NCI-H2196 (cell line): ENCODE results near the gene DENND1B.
"Not testable (repeated sequence)": the region's sequence is repeated elsewhere in the genome, so short reads cannot be mapped to it uniquely, and the experiment has no call there.

Source experiments
- DNase-seq: peaks from one replicate; lab custom pipeline; 2025; ENCODE audit not compliant: unreplicated experiment; lab: John Stamatoyannopoulos, UW

DENND1B gene

GRCh38 chr1:197745911-197746310 is 29.4 kb downstream of the DENND1B start:
- DNase-seq, result no peak

- DNase-seq, result no peak
Measured at GRCh38 chr1:197744979-197745378, 30.3 kb downstream of the DENND1B start.

GRCh38 chr1:197743578-197743977 is 31.7 kb downstream of the DENND1B start:
- no peak for DNase-seq

GRCh38 chr1:197740992-197741391 is 34.3 kb downstream of the DENND1B start:
- DNase-seq, result no peak

DNA sequence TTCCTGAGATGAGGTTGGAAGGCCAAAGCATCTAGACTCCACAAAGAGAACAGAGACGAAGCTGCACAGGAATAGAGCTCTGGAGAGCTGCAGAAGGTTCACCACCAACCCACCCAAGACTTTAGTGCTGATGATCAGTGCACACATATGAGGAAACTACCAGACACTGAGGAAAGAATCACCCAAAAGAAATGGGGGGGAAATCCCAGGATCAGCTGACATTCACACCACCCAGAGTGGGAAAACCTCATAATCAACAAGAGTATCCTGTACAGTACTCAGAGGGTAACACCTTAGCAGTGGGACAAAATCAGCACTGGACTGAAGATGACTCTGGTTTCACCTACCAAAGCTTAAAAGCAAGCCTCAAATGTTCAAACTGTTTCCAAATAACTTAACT is 36.4 kb downstream of the DENND1B start:
- DNase-seq, result no peak

DNA sequence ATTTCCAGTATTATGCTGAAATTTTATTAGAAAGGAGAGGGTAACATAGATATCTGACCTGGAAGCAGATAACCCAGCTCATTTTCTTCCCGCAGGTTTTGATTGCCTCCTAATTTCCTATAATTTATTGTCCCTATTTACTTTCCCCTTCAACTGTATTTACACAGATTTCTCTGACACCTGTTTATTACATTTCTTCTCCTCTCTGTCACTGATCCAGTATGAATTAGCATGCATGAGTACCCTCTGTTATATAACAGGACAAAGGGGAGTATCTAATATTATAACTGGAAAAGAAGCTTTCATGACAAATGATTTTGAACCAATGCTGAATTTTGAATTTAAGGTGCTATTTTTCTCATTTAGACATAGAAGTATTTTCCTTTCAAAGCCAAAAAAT is 37.4 kb downstream of the DENND1B start:
- peak; percentile 13 for DNase-seq

DNA sequence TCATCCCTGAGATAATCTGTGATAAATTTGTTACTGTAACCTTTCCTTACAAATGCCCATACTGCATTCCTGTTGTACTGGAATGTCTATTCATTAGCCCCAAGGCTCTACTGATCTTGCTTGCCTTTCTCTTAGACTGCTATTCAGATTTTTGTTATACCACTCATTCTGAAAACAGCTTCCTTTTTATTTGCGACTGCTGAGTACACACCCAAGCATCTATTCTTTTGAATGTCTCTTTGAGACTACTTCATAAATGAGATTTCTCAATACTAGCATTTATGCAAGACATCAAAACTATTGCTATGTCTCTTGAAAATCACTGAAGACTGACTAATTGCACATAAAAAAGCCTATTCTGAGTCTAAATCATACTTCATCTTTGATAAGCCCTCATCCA is 38.6 kb downstream of the DENND1B start:
- DNase-seq, result no peak

- no peak for DNase-seq
Measured at GRCh38 chr1:197735461-197735860, 39.8 kb downstream of the DENND1B start.

GRCh38 chr1:197733324-197733723 is 42.0 kb downstream of the DENND1B start:
- DNase-seq, result no peak

DNA sequence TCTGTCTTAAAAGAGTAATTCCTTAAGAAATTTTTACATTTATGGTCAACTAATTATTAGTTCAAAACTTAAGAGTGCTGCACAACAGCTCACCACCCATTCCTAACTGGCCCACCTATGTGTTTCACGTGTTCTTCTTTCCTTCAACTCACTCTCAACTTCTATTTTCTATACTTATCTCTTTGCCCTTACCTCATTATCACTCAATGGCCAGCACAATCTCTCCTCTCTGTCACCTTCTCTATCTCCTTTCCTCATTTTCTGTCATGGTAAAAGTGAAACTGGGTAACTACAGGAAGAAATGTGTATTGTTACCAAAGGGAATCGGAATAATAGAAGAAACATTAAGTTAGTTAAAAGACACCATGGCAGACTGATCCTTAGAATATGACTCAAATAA is 43.1 kb downstream of the DENND1B start:
- DNase-seq, result no peak

GRCh38 chr1:197731449-197731848 is 43.8 kb downstream of the DENND1B start:
- DNase-seq, result no peak

GRCh38 chr1:197725976-197726375 is 49.3 kb downstream of the DENND1B start:
- no peak for DNase-seq

GRCh38 chr1:197725044-197725443 is 50.2 kb downstream of the DENND1B start:
- no peak for DNase-seq

- no peak for DNase-seq
Measured at GRCh38 chr1:197715806-197716205, 59.5 kb downstream of the DENND1B start.

GRCh38 chr1:197706601-197707000 is 68.7 kb downstream of the DENND1B start:
- DNase-seq, result no peak

DNA sequence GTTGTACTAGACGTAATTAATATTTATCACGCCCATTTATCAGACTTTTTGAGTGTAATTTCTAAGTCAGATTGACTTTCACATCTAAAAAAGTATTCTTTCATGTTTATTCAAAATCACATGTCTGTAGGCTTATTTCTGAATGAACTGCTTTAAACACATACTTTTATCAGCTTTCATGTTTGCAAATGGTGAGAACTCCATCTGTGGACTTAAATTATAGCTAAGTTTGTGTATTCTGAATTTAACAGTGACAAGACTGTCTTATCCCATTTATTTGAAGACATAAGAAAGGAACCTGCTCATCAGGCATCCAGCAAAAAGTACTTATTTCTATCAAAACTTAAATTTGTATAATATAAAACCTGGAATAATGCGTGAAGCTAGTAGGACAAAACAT is 69.3 kb downstream of the DENND1B start:
- no peak for DNase-seq

DNA sequence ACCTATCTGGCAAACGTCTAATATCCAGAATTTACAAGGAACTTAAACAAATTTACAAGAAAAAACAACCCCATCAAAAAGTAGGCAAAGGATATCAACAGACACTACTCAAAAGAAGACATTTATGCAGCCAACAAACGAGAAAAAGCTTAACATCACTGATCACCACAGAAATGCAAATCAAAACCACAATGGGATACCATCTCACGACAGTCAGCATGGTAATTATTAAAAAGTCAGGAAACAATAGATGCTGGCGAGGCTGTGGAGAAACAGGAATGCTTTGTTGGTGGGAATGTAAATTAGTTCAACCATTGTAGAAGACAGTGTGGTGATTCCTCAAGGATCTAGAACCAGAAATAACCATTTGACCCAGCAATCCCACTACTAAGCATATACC is 74.6 kb downstream of the DENND1B start:
- not testable (repeated sequence) for DNase-seq

DNA sequence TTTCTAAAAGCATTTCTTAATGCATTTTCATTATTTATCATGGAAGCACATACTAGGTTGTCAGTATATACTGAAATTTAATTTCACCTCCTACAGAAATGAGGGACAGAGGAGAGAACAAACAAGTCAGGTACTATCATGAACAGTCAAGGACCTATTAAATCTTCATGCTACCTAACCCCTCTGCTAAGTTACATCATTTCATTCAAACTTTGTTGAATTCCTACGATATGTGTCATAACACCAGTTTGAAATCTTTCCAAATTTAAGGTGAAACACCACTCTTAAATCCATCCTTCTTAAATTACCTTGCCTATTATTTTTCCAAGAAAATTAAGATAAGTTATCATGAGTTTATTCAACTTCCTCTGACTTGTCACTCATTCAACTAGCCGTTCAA is 78.9 kb downstream of the DENND1B start:
- DNase-seq, result no peak

DNA sequence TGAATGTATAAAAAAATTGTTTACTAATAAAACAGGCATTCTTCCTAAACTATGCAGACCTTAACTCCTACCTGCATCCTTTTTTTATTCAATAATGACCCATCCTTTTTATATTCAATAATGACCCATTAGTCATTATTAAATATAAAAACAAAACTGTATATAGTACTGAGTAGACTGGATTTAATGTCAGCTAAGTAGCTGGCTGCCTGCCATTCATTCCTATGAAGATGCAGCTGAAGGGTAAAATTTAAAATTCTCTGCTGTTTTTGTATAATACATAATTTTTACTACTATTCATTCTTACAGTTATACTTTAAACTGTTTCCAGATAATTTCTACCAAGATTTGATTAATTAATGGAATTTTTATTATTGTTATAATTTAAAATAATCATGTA is 79.3 kb downstream of the DENND1B start:
- no peak for DNase-seq

DNA sequence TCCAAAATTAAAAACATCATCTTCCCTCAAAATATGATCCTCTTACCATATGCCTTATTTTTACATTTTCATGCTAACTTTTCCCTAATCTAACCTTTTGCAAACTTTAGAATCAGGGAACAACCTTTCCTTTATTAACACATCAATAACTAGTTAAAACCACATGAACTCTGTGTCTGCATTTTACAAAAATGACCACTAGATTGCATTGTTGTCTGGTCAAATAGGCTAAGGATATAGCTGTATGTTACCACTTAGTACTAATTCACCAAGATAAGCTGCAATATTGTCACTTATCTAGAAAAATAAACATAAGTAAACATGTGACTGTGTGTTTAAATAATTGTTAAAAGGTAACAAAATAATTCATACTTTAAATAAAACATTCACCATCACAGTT is 82.3 kb downstream of the DENND1B start:
- DNase-seq, result no peak

DNA sequence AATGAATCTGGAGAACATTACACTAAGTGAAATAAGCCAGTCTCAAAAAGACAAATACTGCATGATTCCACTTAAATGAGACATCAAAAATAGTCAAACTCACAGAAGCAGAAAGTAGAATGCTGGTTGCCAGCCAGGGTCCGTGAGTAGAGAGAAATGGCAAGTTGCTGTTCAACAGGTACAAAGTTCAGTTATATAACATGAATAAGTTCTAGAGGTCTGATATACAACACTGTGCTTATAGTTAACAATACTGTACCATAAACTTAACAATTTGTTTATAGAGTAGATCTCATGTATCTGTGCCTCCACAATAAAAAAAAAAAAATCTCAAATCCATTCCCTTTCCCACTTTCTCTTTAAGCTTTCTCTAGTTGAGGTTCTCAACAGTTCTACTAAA is 83.5 kb downstream of the DENND1B start:
- DNase-seq, result no peak

DNA sequence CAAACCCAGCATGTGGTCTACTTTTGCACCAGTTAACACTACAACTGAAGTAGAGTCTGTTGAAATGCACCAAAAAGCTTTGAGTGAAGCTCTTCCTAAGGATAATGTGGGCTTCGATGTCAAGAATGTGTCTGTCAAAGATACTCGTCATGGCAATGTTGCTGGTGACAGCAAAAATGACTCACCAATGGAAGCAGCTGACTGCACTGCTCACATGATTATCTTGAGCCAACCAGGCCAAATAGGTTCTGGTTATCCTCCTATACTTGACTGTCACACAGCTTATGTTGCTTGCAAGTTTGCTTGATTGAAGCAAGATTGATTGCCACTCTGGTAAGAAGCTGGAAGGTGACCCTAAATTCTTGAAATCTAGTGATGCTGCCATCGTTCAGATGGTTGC is 85.2 kb downstream of the DENND1B start:
- no peak for DNase-seq

DNA sequence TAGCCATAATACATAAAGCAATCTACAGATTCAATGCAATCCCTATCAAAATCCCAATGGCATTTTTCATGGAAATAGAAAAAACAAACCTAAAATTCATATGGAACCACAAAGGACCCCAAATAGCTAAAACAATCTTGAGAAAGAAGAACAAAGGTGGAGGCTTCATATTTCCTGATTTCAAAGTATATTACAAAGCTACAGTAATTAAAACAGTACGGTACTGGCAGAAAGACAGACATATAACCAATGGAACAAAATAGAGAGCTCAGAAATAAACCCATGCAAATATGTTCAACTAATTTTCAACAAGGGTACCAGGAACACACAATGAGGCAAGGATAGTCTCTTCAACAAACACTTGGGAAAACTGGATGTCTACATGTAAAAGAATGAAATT is 87.0 kb downstream of the DENND1B start:
- no peak for DNase-seq
